Measurements from ENCODE around the gene ASB1.

- no peak for TF ChIP-seq CTCF (IDR thresholded peaks at IDR 0.05)
- TF ChIP-seq POLR2AphosphoS5 (IDR thresholded peaks at IDR 0.05; ENCODE audit: insufficient read depth in 1 of 2, low read depth in 1 of 2), result no peak
- no peak for TF ChIP-seq POLR2A (IDR thresholded peaks at IDR 0.05)
Observed at GRCh38 chr2:238413368-238413767, 13.4 kb upstream of the ASB1 start.

Measured in vagina (tissue), 2 donors.